Mesodermal cell (in vitro differentiated cells): ENCODE results near the gene UNC5C.

Experiments used
- H3K27ac ChIP-seq: 2 replicates; pipeline ENCODE4 v1.7.0; 2013; ENCODE audit warnings: mild to moderate bottlenecking, low read depth, low read length, moderate library complexity; ENCODE audit not compliant: severe bottlenecking
- H3K36me3 ChIP-seq: 2 replicates; pipeline ENCODE4 v1.7.1; 2013; ENCODE audit warnings: mild to moderate bottlenecking, low read length, moderate library complexity; ENCODE audit not compliant: control insufficient read depth, insufficient read depth
- H3K4me1 ChIP-seq: one replicate; pipeline ENCODE4 v1.7.1; 2013; ENCODE audit warnings: mild to moderate bottlenecking, low read length; ENCODE audit not compliant: insufficient read depth, control insufficient read depth, poor library complexity, severe bottlenecking
- H3K4me3 ChIP-seq: 2 replicates; pipeline ENCODE4 v1.7.0; 2013; ENCODE audit warnings: low read length, control low read depth, mild to moderate bottlenecking; ENCODE audit not compliant: insufficient read depth, poor library complexity, severe bottlenecking; ENCODE audit errors: extremely low read depth
- H3K9me3 ChIP-seq: 2 replicates; pipeline ENCODE4 v1.7.1; 2013; ENCODE audit warnings: mild to moderate bottlenecking, low read length, moderate library complexity; ENCODE audit not compliant: control insufficient read depth
- WGBS, 2 experiments: methylation state at CpG; one replicate each; pipeline ENCODE4 v1.1.5; 2013; ENCODE audit warnings: missing lambda C conversion rate in 2 of 2; ENCODE audit not compliant: insufficient coverage in 2 of 2; 5-methylcytosine and 5-hydroxymethylcytosine counted together

The UNC5C gene

DNA sequence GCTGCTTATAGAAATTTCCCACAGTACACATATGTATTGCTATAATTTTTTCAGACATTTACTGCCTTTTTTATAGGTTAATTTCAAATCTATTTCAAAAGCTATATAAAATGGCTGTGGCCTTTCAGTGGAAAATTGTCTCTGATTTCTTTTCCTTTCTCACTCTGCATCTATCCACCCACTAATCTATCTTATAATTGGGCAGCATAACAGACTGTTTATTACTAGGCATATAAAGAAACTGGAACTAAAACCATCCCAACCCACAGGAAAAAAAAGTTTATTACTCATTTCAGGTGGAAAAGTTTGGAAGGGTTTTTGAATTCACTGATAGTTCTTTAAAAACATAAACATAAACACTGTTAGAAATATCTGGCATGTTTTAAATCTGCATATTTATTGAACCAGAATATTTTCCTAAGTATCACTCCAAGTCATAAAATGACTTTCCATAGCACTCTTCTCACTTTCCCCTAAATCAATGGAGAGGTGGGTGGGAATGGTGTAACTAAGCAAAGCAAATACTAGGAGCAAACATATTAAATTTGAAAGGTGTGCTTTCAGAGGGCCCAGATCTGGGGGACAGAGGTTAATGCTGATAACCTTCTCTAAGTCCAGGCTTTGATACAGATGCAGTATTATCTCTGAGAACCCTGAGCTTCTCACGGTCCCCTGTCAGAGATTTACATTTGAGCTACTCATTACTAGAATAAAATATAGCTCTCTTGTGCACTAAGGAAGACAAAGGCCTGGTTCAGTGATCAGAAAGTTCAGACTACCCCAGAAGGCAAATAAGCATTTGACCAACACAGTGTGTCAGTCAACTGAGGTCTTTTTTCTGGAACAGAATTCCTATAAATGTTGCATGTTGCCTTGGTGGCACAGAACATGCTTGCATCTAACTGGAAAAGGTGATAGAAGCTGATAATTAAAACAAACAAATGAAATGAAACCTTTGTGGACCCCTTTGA lies 328.3 kb downstream of the UNC5C start:
- H3K4me1 ChIP-seq, result no peaks in the 10 kb centered on the region
- H3K27ac ChIP-seq, result no peak overlapping the region
- WGBS, 2 experiments, result no CpG with 5 or more reads among the region's 1 CpG
- H3K9me3 ChIP-seq, result no peaks in the 10 kb centered on the region
- no peak overlapping the region for H3K4me3 ChIP-seq
- H3K36me3 ChIP-seq, result peaks cover 27% of the 10 kb centered on the region

GRCh38 chr4:95219109-95219508 lies 329.7 kb downstream of the UNC5C start:
- 94 to 100% methylated on average over 3 of the region's 5 CpGs for WGBS, 2 experiments
- Histone ChIP-seq H3K4me3 (no peak overlapping the region), H3K9me3 (no peaks in the 10 kb centered on the region), H3K27ac (no peak overlapping the region), H3K36me3 (peaks cover 35% of the 10 kb centered on the region), H3K4me1 (no peaks in the 10 kb centered on the region)

- Histone ChIP-seq H3K9me3 (no peaks in the 10 kb centered on the region), H3K4me1 (no peaks in the 10 kb centered on the region), H3K36me3 (peaks cover 43% of the 10 kb centered on the region), H3K27ac (no peak overlapping the region), H3K4me3 (no peak overlapping the region)
- WGBS, 2 experiments, result 100% methylated on average over 2 of the region's 2 CpGs
Observed at GRCh38 chr4:95217197-95217596, 331.6 kb downstream of the UNC5C start.

DNA sequence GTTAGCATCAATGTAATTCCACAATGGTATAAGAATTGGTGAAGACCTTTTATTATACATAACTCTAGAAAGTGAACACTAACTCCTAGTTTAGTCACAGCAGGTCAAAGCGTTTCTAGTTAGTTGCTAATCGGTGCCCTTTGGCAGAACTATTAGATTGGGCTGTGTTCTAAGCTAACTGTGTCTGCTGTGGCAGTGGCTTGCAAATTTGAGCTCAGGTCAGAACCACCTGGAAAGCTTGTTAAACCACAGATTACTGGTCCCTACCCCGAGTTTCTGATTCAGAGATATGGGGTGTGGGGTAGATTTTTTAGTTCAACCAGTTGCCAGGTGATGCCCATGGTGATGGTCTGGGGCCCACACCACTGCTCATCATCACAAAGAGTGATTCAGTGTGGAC lies 332.1 kb downstream of the UNC5C start:
- WGBS, 2 experiments, result 100% methylated on average over 1 of the region's 3 CpGs; no CpG with 5 or more reads in 1 of the 2 experiments

GRCh38 chr4:95215991-95216605 lies 332.7 kb downstream of the UNC5C start:
- 92% methylated on average over 6 of the region's 7 CpGs; no CpG with 5 or more reads in 1 of the 2 experiments for WGBS, 2 experiments
- peaks cover 43% of the 10 kb centered on the region for H3K36me3 ChIP-seq

More for the DNA sequence above, 332.1 kb downstream of the UNC5C start:
- peaks cover 43% of the 10 kb centered on the region for H3K36me3 ChIP-seq
- H3K9me3 ChIP-seq, result no peaks in the 10 kb centered on the region
- no peaks in the 10 kb centered on the region for H3K4me1 ChIP-seq
- H3K4me3 ChIP-seq, result no peak overlapping the region
- H3K27ac ChIP-seq, result no peak overlapping the region

GRCh38 chr4:95215043-95215442 lies 333.7 kb downstream of the UNC5C start:
- H3K27ac ChIP-seq, result no peak overlapping the region
- H3K4me3 ChIP-seq, result no peak overlapping the region
- H3K9me3 ChIP-seq, result no peaks in the 10 kb centered on the region
- peaks cover 41% of the 10 kb centered on the region for H3K36me3 ChIP-seq
- H3K4me1 ChIP-seq, result no peaks in the 10 kb centered on the region
- WGBS, 2 experiments, result 90% methylated on average over 2 of the region's 5 CpGs; no CpG with 5 or more reads in 1 of the 2 experiments

More at GRCh38 chr4:95215991-95216605, 332.7 kb downstream of the UNC5C start:
- no peaks in the 10 kb centered on the region for H3K4me1 ChIP-seq
- no peak overlapping the region for H3K4me3 ChIP-seq
- H3K27ac ChIP-seq, result no peak overlapping the region
- H3K9me3 ChIP-seq, result no peaks in the 10 kb centered on the region

GRCh38 chr4:95214408-95214807 lies 334.4 kb downstream of the UNC5C start:
- Histone ChIP-seq H3K4me1 (no peaks in the 10 kb centered on the region), H3K4me3 (no peak overlapping the region), H3K9me3 (no peaks in the 10 kb centered on the region), H3K27ac (no peak overlapping the region), H3K36me3 (peaks cover 37% of the 10 kb centered on the region)
- WGBS, 2 experiments, result no CpG with 5 or more reads among the region's 5 CpGs

- H3K4me3 ChIP-seq, result no peak overlapping the region
- H3K9me3 ChIP-seq, result no peaks in the 10 kb centered on the region
- peaks cover 37% of the 10 kb centered on the region for H3K36me3 ChIP-seq
- no peak overlapping the region for H3K27ac ChIP-seq
- no peaks in the 10 kb centered on the region for H3K4me1 ChIP-seq
- WGBS, 2 experiments, result 95 to 98% methylated on average over 4 to 5 of the region's 8 CpGs
Observed at GRCh38 chr4:95213366-95213765, 335.4 kb downstream of the UNC5C start.

DNA sequence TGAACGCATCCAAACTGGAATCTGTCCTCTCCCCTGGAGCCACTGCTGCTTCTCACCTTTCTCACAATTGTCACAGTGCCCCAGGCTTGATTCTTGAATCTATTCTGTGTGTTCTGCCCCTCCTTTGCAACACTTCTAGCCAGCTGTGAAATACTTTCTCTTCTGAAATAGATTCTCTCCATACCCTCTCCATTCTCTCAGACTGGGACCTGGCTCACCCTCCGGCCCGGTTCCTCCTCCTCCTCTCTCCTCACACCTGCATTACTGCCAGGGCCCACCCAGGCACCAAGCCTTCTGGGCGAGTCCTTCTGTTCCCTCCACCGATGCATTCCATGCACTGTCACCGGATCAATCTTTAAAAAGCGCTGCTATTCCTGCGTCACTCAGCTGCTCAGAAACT lies 336.1 kb downstream of the UNC5C start:
- no peak overlapping the region for H3K27ac ChIP-seq
- no peak overlapping the region for H3K4me3 ChIP-seq
- 86 to 87% methylated on average over 8 of the region's 8 CpGs for WGBS, 2 experiments
- peaks cover 37% of the 10 kb centered on the region for H3K36me3 ChIP-seq
- no peaks in the 10 kb centered on the region for H3K9me3 ChIP-seq
- H3K4me1 ChIP-seq, result no peaks in the 10 kb centered on the region

DNA sequence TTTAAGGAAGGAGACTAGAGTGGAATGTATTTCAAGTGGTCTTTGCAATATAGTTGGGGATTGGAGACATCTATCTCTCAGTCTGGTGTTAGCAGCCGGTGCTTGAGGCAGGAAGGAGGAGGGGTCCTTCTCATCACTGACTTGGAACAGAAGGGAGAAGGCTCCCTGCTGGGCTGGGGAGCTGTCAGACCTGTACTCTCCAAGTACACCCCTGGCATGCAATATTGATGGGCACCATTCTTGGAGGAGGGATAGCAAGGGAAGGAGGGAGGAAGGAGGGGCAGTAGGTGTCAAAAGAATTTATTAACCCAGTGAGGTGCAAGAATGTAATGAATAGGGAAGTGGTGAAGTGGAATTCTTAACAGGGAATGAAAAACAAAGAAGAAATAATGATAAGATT lies 338.8 kb downstream of the UNC5C start:
- WGBS, 2 experiments, result 40 to 80% methylated on average over 1 of the region's 1 CpG

More for the DNA sequence above, 338.8 kb downstream of the UNC5C start:
- H3K27ac ChIP-seq, result no peak overlapping the region
- H3K4me3 ChIP-seq, result no peak overlapping the region
- H3K36me3 ChIP-seq, result peaks cover 20% of the 10 kb centered on the region
- no peaks in the 10 kb centered on the region for H3K9me3 ChIP-seq
- no peaks in the 10 kb centered on the region for H3K4me1 ChIP-seq
